A673 (cell line): ENCODE results near the gene ITPR1. TPM values are rescaled to one million over a fixed set of nuclear protein-coding genes. Genes with fewer than 3 reads are reported as not detected.
"Not testable (repeated sequence)": the region's sequence is repeated elsewhere in the genome, so short reads cannot be mapped to it uniquely, and the experiment has no call there.

Source experiments
- BruUV-seq: library from RNA; stranded (reverse); fragments of 400-500 nt; replicated peaks from 2 replicates; lab custom pipeline; 2021; lab: Mats Ljungman, UMichigan
- CTCF ChIA-PET: fragments of 300-600 bp; sonication (Branson Sonifier 250); formaldehyde crosslinking; loops from one replicate; lab custom pipeline; 2022; ENCODE audit warnings: antibody characterized with exemption; lab: Charles Lee
- POLR2A ChIA-PET: fragments of 300-600 bp; sonication (Branson Sonifier 250); formaldehyde crosslinking; loops from one replicate; lab custom pipeline; 2022; ENCODE audit warnings: antibody characterized with exemption; ENCODE audit not compliant: low non-redundant PET; lab: Charles Lee
- DNase-seq: peaks from one replicate; pipeline ENCODE4 v3.0.0-alpha.2; 2015; ENCODE audit warnings: low spot score
- H3K27ac ChIP-seq: fragments of 200-600 bp; sonication (generic); 2 replicates; pipeline ENCODE4 v1.5.1; 2016; ENCODE audit warnings: mixed run types, low read depth, mild to moderate bottlenecking, mixed read lengths, antibody characterized with exemption, low read length; ENCODE audit not compliant: poor library complexity, severe bottlenecking
- H3K27me3 ChIP-seq: fragments of 200-600 bp; sonication (generic); replicated peaks from 2 replicates; pipeline ENCODE4 v1.6.1; 2017; ENCODE audit warnings: mixed run types, low read depth, mild to moderate bottlenecking, mixed read lengths, antibody characterized with exemption, low read length; ENCODE audit not compliant: insufficient read depth, poor library complexity
- H3K36me3 ChIP-seq: fragments of 200-600 bp; sonication (generic); 2 replicates; pipeline ENCODE4 v1.6.1; 2016; ENCODE audit warnings: mixed run types, mild to moderate bottlenecking, mixed read lengths, antibody characterized with exemption, low read length; ENCODE audit not compliant: insufficient read depth, poor library complexity, severe bottlenecking
- H3K4me1 ChIP-seq: fragments of 200-600 bp; sonication (generic); 2 replicates; pipeline ENCODE4 v1.6.1; 2017; ENCODE audit warnings: mixed run types, mild to moderate bottlenecking, mixed read lengths, antibody characterized with exemption, low read length; ENCODE audit not compliant: insufficient read depth, poor library complexity, severe bottlenecking
- H3K4me3 ChIP-seq: fragments of 200-600 bp; sonication (generic); 2 replicates; pipeline ENCODE4 v1.5.1; 2016; ENCODE audit warnings: low read depth, mixed run types, mild to moderate bottlenecking, mixed read lengths, low read length; ENCODE audit not compliant: poor library complexity, severe bottlenecking
- H3K9me3 ChIP-seq: fragments of 200-600 bp; sonication (generic); 2 replicates; pipeline ENCODE4 v1.6.1; 2016; ENCODE audit warnings: mixed run types, low read depth, mild to moderate bottlenecking, mixed read lengths, antibody characterized with exemption, low read length; ENCODE audit not compliant: poor library complexity, severe bottlenecking
- CTCF ChIP-seq: fragments of 300-800, 200-600 bp; sonication (generic); conservative IDR thresholded peaks from 2 replicates; pipeline ENCODE4 v1.5.1; 2017; ENCODE audit warnings: low read depth, mild to moderate bottlenecking, antibody characterized with exemption, low read length, moderate library complexity, mixed read lengths
- EZH2 ChIP-seq: fragments of 200-600 bp; sonication (generic); IDR thresholded peaks from 2 replicates; pipeline ENCODE4 v1.6.1; 2017; ENCODE audit warnings: borderline replicate concordance, low read depth, mild to moderate bottlenecking, mixed read lengths, antibody characterized with exemption, low read length; ENCODE audit not compliant: poor library complexity, severe bottlenecking
- intact Hi-C: fragments of 100-400 bp; cut with micrococcal nuclease; formaldehyde crosslinking; loops from one replicate; pipeline ENCODE4 v1.10.0; 2022; ENCODE audit not compliant: unreplicated experiment
- total RNA-seq: library from RNA; stranded (reverse); gene quantifications from 2 replicates; pipeline ENCODE4 v1.2.3, GENCODE V29; 2021

The ITPR1 gene
- total RNA-seq, 1 experiment from 2014 or later: 8.6 TPM

- CTCF ChIA-PET: no interaction called here
- H3K27ac ChIP-seq: no peak overlapping the region
These were observed 94.6 kb downstream of the ITPR1 start for GRCh38 chr3:4587838-4588105.

GRCh38 chr3:4588466-4588865, 95.3 kb downstream of the ITPR1 start:
- no peaks in the 10 kb centered on the region for H3K36me3 ChIP-seq
- no peak overlapping the region for H3K27ac ChIP-seq
- no peaks in the 10 kb centered on the region for H3K9me3 ChIP-seq
- CTCF ChIA-PET: no interaction called here
- no peaks in the 10 kb centered on the region for H3K4me1 ChIP-seq
- DNase-seq: no peak
- H3K27me3 ChIP-seq: no peaks in the 10 kb centered on the region
- TF ChIP-seq EZH2 (no peak), CTCF (no peak)
- POLR2A ChIA-PET: no interaction called here
- no TSS peak for BruUV-seq
- no peak overlapping the region for H3K4me3 ChIP-seq
- intact Hi-C loops: no loop called here

More at GRCh38 chr3:4587838-4588105, 94.6 kb downstream of the ITPR1 start:
- intact Hi-C loops: no loop called here
- no peak for DNase-seq
- BruUV-seq: no TSS peak
- Histone ChIP-seq H3K27me3 (no peaks in the 10 kb centered on the region), H3K4me3 (no peak overlapping the region), H3K9me3 (no peaks in the 10 kb centered on the region), H3K36me3 (no peaks in the 10 kb centered on the region), H3K4me1 (no peaks in the 10 kb centered on the region)
- POLR2A ChIA-PET: no interaction called here
- TF ChIP-seq EZH2 (no peak), CTCF (no peak)

- Histone ChIP-seq H3K36me3 (no peaks in the 10 kb centered on the region), H3K27ac (no peak overlapping the region), H3K9me3 (no peaks in the 10 kb centered on the region), H3K4me3 (no peak overlapping the region), H3K4me1 (no peaks in the 10 kb centered on the region), H3K27me3 (no peaks in the 10 kb centered on the region)
- DNase-seq: no peak
- TF ChIP-seq CTCF (no peak), EZH2 (no peak)
- no TSS peak for BruUV-seq
- ChIA-PET CTCF (no interaction called here), POLR2A (no interaction called here)
- intact Hi-C loops: no loop called here
These were observed 96.4 kb downstream of the ITPR1 start for GRCh38 chr3:4589475-4590097.

- BruUV-seq, H3K27ac ChIP-seq, H3K36me3 ChIP-seq, H3K9me3 ChIP-seq, intact Hi-C loops, H3K27me3 ChIP-seq, H3K4me3 ChIP-seq, CTCF ChIA-PET, H3K4me1 ChIP-seq, DNase-seq: not testable (repeated sequence)
- POLR2A ChIA-PET: interaction anchor here (0.6 kb wide), 1 partner anchor 285 kb away, joined by 3 read pairs; no protein-coding TSS in a partner anchor
These were observed 97.7 kb downstream of the ITPR1 start for GRCh38 chr3:4590849-4591248.
